GM18508 (cell line): ENCODE measurements around the gene ACRBP.

Experiments
- ATAC-seq: cut with Tn5 transposase; IDR thresholded peaks from one replicate; pipeline ENCODE4 v1.9.1; 2021; ENCODE audit warnings: moderate number of reproducible peaks; ENCODE audit not compliant: insufficient read depth, unreplicated experiment

Gene ACRBP

GRCh38 chr12:6647083-6647604 is at the start of gene ACRBP:
TSS of gene ACRBP (minus strand) at chr12:6647432. CDS start at chr12:6647366, 66 bp downstream.
- no peak for ATAC-seq

DNA sequence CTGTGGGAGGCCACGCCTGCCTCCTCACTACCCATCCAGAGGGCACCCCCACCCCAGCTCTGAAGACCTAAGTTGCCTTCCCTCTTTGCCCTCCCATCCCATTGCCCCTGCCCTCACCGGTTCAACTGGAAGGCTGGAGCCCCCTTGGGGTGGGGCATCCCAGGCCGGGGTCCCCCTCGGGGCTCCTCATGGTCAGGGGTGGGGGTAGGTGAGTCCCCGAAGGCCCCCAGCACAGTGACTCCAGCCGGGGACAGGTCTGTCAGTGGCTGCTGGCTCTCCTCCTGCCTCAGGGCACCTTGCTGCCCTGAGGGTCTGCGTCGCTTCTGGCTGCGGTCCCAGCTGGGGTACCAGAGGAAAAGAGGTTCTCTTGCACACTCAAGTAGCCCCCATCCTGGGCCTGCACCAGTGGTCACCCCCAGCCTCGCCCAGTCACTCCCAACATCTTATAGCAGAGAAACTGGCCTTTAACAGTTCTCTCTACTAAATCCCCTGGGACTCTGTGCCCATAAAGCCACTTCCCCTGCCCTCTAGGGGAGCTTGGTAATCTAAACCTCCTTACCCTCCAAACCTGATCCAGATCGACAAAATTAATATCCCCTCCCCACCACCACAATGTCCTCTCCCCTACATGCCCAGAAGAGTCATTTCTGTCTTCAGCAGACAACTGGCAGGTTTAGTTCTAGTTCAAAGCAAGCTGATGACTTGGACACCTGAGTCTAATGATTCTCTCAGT is 48.2 kb upstream of the ACRBP start:
- ATAC-seq, result no peak

DNA sequence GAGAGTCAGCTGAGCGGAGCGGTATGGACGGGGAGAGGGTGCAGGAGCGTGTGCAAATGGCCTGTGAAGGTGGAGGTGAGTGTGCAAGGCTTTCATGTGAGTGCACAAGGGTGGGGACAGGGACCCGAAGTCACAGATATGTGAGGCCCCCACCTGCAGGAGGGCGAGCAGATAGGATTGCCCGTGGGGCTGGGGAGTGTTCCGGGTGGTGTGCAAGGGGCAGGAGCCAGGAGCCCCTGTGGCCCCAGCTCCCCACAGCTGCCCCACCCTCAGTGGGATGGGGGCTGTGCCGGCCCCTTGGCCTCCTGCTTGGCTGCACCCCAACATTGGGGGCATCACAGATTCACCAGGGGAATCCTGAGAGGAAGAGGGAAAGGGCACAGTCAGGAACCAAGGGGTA is 47.5 kb upstream of the ACRBP start:
- ATAC-seq, result no peak

DNA sequence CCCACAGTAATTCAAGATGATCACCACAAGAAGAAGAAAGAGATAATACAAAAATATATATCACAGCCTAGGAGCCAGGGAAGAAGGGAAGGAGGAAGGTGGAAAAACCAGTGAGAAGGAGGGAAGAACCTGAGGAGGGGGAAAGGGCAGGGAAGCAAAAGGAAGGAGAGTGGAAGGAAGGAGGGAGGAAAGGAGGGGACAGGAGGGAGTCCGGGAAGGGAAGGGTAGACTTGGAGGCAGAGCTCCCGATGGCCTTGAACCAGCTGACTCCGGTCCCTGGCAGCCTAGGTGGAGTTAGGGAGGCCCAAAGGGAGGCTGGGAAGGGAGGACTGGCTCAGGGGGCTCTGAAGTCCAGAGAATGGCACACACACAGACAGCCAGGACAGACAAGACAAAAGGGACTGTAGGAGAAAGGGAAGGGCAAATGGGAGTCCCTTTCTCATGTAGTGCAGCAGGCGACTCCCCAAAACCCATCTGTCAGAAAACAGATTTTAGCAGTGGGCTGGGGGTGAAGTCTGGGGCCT is 46.7 kb upstream of the ACRBP start:
- no peak for ATAC-seq

DNA sequence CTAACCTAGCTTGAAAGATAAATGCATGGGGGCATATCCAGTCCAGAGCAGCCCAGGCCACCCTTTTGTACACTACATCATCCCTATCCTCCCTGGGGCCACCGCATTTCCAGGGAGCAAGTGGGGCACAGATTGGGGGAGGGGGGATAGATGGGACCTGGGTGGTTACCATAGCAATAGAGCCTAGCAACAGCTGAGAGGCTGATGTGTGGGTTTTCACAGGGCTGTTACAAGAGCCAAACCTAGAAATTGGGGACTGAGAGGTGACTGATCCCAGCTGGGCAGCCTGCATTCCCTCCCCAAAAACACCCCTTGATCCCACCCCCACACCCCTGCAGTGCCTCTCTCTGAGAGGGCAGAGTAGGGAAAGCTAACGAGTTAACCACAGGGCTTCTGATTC is 45.7 kb upstream of the ACRBP start:
- no peak for ATAC-seq

GRCh38 chr12:6691473-6691872 is 44.2 kb upstream of the ACRBP start:
- no peak for ATAC-seq

DNA sequence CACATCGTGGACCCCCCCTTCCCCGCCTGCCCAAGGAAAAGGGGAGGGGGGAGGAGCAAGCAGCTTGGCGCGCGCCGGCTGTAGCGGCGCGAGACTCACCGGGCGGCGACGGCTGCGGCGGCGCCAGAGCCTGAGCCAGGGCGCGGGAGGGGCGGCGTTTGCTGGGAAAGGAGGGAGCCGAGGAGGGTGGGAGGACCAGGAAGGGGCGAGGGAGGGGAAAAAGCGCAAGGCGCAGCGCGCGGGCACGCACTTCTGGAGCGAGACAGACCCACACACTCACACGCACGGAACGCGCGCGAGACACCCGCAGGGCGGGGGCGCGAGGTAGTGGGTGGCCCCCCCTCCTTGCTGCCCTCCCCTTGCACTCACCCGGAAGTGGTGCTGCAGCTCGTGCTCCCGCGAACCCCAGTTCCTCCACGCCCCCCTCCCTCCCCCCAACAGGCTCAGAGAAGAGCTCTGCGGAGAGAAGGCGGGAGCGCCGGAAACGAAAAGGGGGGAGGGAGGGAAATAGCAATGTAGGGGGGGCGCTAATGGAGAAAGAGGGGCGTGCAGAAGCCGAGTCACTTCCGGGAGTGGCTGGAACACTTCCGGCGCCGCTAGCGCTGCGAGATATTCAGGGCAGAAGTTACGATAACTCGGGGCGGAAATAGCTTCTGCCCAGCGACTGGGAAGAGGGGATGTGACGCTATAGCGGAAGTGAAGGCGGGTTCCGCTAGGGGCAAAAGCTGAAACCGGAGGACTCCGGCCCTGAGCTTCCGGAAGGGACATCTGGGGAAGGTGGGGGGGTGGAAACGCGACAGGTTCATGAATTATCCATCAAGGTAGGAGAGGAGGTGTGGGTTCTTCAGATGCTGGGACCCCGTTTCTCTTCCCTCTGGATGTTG is 42.0 kb upstream of the ACRBP start, which contains the start of gene ZNF384:
Gene ZNF384, minus strand, starts transcription at position 377 of the 884 bp plus-strand sequence. CDS start 9,855 bp downstream, outside the sequence.
- ATAC-seq, result peak; percentile 50

- ATAC-seq, result no peak
Observed at GRCh38 chr12:6688543-6688998, 41.3 kb upstream of the ACRBP start.

DNA sequence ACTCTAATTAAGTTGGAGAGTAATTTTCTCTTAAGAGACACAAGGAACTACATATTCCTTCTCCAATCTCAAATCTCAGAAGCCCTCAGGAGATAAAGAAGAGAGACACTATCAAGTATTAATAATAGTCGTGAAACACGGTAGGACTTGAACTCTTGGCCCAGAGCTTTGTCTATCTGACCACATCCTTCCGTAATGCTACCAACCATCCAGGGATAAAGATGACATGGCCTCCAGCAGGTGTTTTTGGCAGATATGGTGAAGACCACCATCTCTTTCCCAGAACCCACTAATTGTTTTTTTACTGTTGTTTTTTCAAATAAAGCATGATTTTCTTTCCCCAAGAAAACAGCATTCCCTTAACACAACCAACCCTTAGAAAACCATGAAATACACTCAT is 38.6 kb upstream of the ACRBP start:
- no peak for ATAC-seq

DNA sequence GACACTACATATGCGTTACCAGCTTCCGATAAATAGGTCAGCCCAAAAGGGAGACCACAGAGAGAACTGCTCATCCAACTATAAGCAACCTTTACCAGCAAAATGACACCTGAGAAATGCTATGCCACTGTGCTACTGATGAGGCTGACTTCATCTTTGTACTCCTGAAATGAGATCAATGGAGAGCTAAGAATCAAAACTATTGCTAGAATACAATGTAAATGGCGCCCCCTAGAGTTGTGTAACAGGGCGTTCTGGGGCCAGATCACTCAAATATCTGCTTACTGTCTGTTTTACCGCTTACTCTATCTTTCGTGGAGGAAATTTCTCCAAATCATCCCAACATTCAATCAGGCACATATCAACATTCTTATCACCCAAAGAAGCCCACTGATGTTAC is 37.4 kb upstream of the ACRBP start:
- ATAC-seq, result no peak

DNA sequence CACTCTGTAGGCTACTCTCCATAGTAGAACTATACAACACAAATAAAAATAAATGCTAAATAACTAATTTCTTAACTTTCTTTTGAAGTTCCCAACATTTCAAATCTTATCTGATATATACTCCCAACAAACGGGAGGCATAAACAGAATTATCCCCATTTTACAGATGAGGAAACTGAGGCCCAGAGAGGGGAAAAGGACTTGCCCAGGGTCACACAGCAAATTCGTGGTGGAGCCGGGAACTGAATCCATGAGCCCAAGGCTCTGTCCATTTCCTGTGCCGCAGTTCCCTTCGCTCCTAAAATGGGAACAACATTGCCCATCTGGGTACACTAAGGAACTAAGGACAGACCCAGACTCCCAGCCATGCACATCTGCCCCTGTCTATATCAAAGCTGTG is 29.7 kb upstream of the ACRBP start:
- no peak for ATAC-seq

- ATAC-seq, result no peak
Observed at GRCh38 chr12:6672143-6672542, 24.9 kb upstream of the ACRBP start.

- ATAC-seq, result no peak
Observed at GRCh38 chr12:6667559-6668210, 20.5 kb upstream of the ACRBP start.

DNA sequence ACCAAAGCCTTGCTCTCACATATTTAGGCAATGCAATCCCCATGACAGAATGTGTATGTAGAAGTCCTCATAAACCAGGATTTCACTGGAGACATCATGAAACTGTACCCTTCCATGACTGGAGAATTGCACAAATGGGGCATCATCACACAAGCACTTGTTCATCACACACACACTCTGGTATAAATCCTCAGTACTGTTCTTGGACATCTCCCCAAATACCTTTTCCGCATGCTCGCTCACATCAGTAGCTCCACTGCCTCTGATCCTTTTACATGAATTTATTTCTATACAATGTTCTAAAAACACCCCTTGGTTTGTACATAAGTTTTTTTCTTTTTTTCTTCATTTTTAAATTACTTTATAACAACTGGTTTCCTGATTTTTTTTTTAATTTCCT is 19.0 kb upstream of the ACRBP start:
- ATAC-seq, result no peak

GRCh38 chr12:6664902-6665301 is 17.7 kb upstream of the ACRBP start:
- no peak for ATAC-seq

- peak; percentile 72 for ATAC-seq
Observed at GRCh38 chr12:6662906-6663742, 15.9 kb upstream of the ACRBP start, which contains the start of gene ING4. TSS of gene ING4 (minus strand) at chr12:6663119. CDS start at chr12:6663101, 18 bp downstream.

DNA sequence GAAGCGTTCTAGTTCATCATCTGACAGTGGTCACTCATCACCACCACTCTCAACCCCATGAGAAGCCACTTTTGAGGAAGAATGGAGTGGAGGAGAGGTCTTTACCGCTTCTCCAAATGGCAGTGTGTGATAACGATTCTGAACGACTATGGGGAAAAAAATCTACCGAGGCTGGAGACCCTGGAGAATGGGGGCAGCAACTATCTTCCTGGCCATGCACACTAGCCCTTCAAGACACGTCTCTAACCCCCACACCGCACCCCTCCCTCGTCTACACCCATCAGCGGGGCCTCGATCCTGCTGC is 15.3 kb upstream of the ACRBP start:
- no peak for ATAC-seq

- ATAC-seq, result no peak
Observed at GRCh38 chr12:6653987-6654386, 6.8 kb upstream of the ACRBP start.

GRCh38 chr12:6653342-6653741 is 6.1 kb upstream of the ACRBP start:
- no peak for ATAC-seq

- ATAC-seq, result no peak
Observed at GRCh38 chr12:6652391-6652790, 5.2 kb upstream of the ACRBP start.
